ENCODE data around the gene CHID1. TPM values are rescaled to one million over a fixed set of nuclear protein-coding genes. Genes with fewer than 3 reads are reported as not detected.

Gene CHID1
- total and polyA plus RNA-seq, 2 experiments from 2014 or later: 54.1 to 67.3 TPM

DNA sequence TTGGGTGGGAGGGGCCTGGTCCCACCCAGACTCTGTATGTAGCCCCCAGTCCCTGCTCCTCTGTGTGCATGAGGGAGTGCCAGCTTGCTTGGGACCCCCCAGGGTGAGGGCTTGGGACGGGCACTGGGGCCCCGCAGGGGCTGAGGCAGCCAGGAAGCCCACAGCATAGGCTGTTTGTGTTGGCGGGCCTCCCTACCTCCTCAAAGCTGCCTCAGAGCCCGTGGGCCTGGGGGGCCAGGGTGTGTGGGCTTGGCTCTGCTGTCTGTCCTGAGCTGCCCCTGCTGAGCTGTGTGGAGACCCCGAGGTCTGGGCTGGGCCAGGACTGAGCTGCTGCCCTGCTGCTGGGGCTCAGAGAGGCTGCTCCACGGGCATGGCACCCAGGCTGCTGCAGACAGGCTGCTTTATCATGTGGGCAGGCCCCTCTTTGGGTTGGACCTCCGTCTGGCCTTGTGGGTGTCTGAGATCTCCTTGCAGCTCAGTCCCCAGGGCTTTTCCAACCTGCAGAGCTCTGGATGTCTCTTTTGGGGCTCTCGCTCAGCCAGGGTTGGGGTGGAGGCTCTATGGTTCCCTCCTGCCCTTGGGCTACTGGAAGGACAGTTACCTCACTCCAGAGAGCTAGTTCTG is 64.6 kb downstream of the CHID1 start:
- Histone ChIP-seq H2AFZ (no peak overlapping the region), H3K4me1 (ENCODE audit: insufficient read depth) (peaks cover 32% of the 10 kb centered on the region), H3K4me3 (no peak overlapping the region), H3K27ac (ENCODE audit: low read depth) (no peak overlapping the region), H3F3A (replicated peaks; ENCODE audit: low read depth) (0 out of 2 replicates have a peak, but pooled peaks cover 5% of the 10 kb centered on the region), H3K9me2 (ENCODE audit: insufficient read depth) (no peaks in the 10 kb centered on the region), H3K79me2 (replicated peaks; ENCODE audit: insufficient read depth) (peaks cover 13% of the 10 kb centered on the region), H3K4me2 (peak overlapping the region; percentile 91; the same call in 1 of the 2 replicates), H3K27me3 (ENCODE audit: insufficient read depth) (no peaks in the 10 kb centered on the region), H4K20me1 (replicated peaks; ENCODE audit: insufficient read depth) (peaks cover 17% of the 10 kb centered on the region), H3K36me3 (ENCODE audit: insufficient read depth) (no peaks in the 10 kb centered on the region)
- TF ChIP-seq POLR2AphosphoS5 (IDR thresholded peaks at IDR 0.05; ENCODE audit: low read depth): no peak
- TF ChIP-seq, protein P1, sequence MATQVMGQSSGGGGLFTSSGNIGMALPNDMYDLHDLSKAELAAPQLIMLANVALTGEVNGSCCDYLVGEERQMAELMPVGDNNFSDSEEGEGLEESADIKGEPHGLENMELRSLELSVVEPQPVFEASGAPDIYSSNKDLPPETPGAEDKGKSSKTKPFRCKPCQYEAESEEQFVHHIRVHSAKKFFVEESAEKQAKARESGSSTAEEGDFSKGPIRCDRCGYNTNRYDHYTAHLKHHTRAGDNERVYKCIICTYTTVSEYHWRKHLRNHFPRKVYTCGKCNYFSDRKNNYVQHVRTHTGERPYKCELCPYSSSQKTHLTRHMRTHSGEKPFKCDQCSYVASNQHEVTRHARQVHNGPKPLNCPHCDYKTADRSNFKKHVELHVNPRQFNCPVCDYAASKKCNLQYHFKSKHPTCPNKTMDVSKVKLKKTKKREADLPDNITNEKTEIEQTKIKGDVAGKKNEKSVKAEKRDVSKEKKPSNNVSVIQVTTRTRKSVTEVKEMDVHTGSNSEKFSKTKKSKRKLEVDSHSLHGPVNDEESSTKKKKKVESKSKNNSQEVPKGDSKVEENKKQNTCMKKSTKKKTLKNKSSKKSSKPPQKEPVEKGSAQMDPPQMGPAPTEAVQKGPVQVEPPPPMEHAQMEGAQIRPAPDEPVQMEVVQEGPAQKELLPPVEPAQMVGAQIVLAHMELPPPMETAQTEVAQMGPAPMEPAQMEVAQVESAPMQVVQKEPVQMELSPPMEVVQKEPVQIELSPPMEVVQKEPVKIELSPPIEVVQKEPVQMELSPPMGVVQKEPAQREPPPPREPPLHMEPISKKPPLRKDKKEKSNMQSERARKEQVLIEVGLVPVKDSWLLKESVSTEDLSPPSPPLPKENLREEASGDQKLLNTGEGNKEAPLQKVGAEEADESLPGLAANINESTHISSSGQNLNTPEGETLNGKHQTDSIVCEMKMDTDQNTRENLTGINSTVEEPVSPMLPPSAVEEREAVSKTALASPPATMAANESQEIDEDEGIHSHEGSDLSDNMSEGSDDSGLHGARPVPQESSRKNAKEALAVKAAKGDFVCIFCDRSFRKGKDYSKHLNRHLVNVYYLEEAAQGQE (IDR thresholded peaks at IDR 0.05; ENCODE audit: unreplicated experiment): no peak
- no peak for DNase-seq (ENCODE audit: low spot score)
- Mint-ChIP-seq H3K27ac (no peak overlapping the region), H3K36me3 (ENCODE audit: low read depth) (peaks cover 4% of the 10 kb centered on the region), H3K4me3 (no peak overlapping the region; the same call in 2 of the 3 replicates), H3K4me1 (peaks cover 20% of the 10 kb centered on the region), H3K9me3 (no peaks in the 10 kb centered on the region), H3K27me3 (ENCODE audit: insufficient read depth, low read depth, poor library complexity) (peaks cover 18% of the 10 kb centered on the region)
- ATAC-seq: no peak

DNA sequence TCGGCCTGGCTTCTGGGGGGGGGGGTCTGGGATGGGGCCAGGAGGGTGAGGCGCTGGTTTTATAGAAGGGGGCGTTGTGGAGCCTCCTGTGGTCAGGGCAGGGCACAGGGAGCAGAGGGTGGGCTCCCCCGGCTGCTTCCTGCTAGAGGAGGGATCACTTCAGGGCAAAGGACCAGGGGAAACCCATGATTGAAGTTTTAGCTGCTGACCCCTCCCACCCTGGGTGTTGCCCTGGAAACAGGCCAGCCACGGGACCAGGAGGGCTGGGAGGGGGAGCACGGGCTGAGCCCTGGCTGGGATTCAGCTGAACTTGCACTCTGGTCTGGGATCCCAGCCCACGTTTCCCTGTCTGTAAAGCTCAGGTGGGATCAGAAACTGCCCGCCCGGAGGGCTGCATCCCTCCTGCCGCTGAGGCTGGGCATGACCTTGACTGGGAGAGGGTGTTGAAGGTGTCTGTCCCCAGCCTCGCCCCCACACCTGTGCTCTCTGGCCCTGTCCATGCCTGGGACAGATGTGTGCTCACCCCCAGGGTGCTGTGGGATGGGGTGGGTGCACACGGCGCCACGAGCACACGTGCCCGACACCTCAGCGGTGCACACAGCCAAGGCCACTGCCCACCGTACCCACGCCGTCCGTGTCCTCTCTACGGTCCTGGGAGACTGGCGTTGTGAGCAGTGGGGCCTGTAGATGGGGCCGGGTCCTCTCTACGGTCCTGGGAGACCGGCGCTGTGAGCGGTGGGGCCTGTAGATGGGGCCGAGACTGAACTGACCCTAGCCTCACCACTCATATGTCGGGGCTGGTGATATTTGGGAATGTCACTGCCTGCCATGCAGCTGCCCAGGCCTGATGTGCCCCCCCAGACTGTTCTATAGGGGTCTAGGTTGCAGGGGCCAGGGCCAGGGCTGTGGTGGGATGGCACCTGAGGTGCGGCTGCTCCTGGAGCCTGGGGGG is 65.6 kb downstream of the CHID1 start:
- Histone ChIP-seq H3K27me3 (ENCODE audit: insufficient read depth) (no peaks in the 10 kb centered on the region), H3K79me2 (replicated peaks; ENCODE audit: insufficient read depth) (peaks cover 19% of the 10 kb centered on the region), H3F3A (replicated peaks; ENCODE audit: low read depth) (peaks cover 11% of the 10 kb centered on the region; the same call in 1 of the 2 replicates), H4K20me1 (replicated peaks; ENCODE audit: insufficient read depth) (peaks cover 22% of the 10 kb centered on the region), H3K4me3 (peak overlapping the region; percentile 98), H3K4me2 (peak overlapping the region; percentile 91), H3K27ac (ENCODE audit: low read depth) (peak overlapping the region; percentile 99), H3K4me1 (ENCODE audit: insufficient read depth) (peaks cover 32% of the 10 kb centered on the region), H2AFZ (no peak overlapping the region), H3K9me2 (ENCODE audit: insufficient read depth) (no peaks in the 10 kb centered on the region), H3K36me3 (ENCODE audit: insufficient read depth) (peaks cover under 1% of the 10 kb centered on the region; the same call in 1 of the 2 replicates)
- peak; percentile 94 for DNase-seq (ENCODE audit: low spot score)
- peak; percentile 28 for ATAC-seq
- Mint-ChIP-seq H3K27me3 (ENCODE audit: insufficient read depth, low read depth, poor library complexity) (peaks cover 25% of the 10 kb centered on the region), H3K36me3 (ENCODE audit: low read depth) (peaks cover 14% of the 10 kb centered on the region), H3K4me1 (peaks cover 28% of the 10 kb centered on the region), H3K27ac (peak overlapping the region; percentile 93), H3K9me3 (no peaks in the 10 kb centered on the region), H3K4me3 (peak overlapping the region; percentile 88)
- TF ChIP-seq ZNF114 (CRISPR knock-in tag; IDR thresholded peaks at IDR 0.05) (no peak), CREB1 (CRISPR knock-in tag; IDR thresholded peaks at IDR 0.05; ENCODE audit: low read depth) (no peak), POLR2AphosphoS5 (IDR thresholded peaks at IDR 0.05; ENCODE audit: low read depth) (no peak), EZH2phosphoT487 (IDR thresholded peaks at IDR 0.05; ENCODE audit: unreplicated experiment) (no peak)
- TF ChIP-seq, protein P2, sequence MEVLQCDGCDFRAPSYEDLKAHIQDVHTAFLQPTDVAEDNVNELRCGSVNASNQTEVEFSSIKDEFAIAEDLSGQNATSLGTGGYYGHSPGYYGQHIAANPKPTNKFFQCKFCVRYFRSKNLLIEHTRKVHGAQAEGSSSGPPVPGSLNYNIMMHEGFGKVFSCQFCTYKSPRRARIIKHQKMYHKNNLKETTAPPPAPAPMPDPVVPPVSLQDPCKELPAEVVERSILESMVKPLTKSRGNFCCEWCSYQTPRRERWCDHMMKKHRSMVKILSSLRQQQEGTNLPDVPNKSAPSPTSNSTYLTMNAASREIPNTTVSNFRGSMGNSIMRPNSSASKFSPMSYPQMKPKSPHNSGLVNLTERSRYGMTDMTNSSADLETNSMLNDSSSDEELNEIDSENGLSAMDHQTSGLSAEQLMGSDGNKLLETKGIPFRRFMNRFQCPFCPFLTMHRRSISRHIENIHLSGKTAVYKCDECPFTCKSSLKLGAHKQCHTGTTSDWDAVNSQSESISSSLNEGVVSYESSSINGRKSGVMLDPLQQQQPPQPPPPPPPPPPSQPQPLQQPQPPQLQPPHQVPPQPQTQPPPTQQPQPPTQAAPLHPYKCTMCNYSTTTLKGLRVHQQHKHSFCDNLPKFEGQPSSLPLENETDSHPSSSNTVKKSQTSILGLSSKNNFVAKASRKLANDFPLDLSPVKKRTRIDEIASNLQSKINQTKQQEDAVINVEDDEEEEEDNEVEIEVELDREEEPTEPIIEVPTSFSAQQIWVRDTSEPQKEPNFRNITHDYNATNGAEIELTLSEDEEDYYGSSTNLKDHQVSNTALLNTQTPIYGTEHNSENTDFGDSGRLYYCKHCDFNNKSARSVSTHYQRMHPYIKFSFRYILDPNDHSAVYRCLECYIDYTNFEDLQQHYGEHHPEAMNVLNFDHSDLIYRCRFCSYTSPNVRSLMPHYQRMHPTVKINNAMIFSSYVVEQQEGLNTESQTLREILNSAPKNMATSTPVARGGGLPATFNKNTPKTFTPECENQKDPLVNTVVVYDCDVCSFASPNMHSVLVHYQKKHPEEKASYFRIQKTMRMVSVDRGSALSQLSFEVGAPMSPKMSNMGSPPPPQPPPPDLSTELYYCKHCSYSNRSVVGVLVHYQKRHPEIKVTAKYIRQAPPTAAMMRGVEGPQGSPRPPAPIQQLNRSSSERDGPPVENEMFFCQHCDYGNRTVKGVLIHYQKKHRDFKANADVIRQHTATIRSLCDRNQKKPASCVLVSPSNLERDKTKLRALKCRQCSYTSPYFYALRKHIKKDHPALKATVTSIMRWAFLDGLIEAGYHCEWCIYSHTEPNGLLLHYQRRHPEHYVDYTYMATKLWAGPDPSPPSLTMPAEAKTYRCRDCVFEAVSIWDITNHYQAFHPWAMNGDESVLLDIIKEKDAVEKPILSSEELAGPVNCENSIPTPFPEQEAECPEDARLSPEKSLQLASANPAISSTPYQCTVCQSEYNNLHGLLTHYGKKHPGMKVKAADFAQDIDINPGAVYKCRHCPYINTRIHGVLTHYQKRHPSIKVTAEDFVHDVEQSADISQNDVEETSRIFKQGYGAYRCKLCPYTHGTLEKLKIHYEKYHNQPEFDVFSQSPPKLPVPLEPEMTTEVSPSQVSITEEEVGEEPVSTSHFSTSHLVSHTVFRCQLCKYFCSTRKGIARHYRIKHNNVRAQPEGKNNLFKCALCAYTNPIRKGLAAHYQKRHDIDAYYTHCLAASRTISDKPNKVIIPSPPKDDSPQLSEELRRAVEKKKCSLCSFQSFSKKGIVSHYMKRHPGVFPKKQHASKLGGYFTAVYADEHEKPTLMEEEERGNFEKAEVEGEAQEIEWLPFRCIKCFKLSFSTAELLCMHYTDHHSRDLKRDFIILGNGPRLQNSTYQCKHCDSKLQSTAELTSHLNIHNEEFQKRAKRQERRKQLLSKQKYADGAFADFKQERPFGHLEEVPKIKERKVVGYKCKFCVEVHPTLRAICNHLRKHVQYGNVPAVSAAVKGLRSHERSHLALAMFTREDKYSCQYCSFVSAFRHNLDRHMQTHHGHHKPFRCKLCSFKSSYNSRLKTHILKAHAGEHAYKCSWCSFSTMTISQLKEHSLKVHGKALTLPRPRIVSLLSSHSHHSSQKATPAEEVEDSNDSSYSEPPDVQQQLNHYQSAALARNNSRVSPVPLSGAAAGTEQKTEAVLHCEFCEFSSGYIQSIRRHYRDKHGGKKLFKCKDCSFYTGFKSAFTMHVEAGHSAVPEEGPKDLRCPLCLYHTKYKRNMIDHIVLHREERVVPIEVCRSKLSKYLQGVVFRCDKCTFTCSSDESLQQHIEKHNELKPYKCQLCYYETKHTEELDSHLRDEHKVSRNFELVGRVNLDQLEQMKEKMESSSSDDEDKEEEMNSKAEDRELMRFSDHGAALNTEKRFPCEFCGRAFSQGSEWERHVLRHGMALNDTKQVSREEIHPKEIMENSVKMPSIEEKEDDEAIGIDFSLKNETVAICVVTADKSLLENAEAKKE (CRISPR knock-in tag; IDR thresholded peaks at IDR 0.05): no peak
- TF ChIP-seq, protein P3, sequence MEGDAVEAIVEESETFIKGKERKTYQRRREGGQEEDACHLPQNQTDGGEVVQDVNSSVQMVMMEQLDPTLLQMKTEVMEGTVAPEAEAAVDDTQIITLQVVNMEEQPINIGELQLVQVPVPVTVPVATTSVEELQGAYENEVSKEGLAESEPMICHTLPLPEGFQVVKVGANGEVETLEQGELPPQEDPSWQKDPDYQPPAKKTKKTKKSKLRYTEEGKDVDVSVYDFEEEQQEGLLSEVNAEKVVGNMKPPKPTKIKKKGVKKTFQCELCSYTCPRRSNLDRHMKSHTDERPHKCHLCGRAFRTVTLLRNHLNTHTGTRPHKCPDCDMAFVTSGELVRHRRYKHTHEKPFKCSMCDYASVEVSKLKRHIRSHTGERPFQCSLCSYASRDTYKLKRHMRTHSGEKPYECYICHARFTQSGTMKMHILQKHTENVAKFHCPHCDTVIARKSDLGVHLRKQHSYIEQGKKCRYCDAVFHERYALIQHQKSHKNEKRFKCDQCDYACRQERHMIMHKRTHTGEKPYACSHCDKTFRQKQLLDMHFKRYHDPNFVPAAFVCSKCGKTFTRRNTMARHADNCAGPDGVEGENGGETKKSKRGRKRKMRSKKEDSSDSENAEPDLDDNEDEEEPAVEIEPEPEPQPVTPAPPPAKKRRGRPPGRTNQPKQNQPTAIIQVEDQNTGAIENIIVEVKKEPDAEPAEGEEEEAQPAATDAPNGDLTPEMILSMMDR (conservative IDR thresholded peaks at IDR 0.05; ENCODE audit: low read depth in 2 of 2): no peak

All from GM23338 (cell line).